SK-N-SH (cell line): ENCODE measurements around the gene CELF4. TPM values are rescaled to one million over a fixed set of nuclear protein-coding genes. Genes with fewer than 3 reads are reported as not detected.

Experiments
- CTCF ChIA-PET: fragments of 300-600, 350-600 bp; formaldehyde crosslinking; extraction: SDS; loops from one replicate; lab custom pipeline; 2021; lab: Yijun Ruan, JAX
- POLR2A ChIA-PET: fragments of 350-600 bp; sonication (Branson Sonifier 250); formaldehyde crosslinking; extraction: SDS; loops from one replicate; lab custom pipeline; 2020; ENCODE audit warnings: antibody characterized with exemption, inconsistent platforms; lab: Yijun Ruan, JAX
- DNase-seq: peaks from one replicate; pipeline ENCODE4 v3.0.0; 2012
- H2AFZ ChIP-seq: fragments of 200-600 bp; sonication (generic); 2 replicates; pipeline ENCODE4 v1.8.1; 2016; ENCODE audit warnings: antibody characterized with exemption, mild to moderate bottlenecking, low read depth
- H3F3A ChIP-seq: fragments of 200-600 bp; sonication (generic); replicated peaks from 2 replicates; pipeline ENCODE3; 2016; ENCODE audit warnings: antibody characterized with exemption, mild to moderate bottlenecking; ENCODE audit not compliant: insufficient read depth
- H3K27ac ChIP-seq, 2 experiments: fragments of 200-500 bp in 1 of 2; fragments of 200-600 bp in 1 of 2; sonication (Bioruptor generic) in 1 of 2; sonication (generic), shearing (Covaris generic) in 1 of 2; 2 replicates each; pipeline versions ENCODE4 v1.5.1 to v1.6.1; 2014 to 2016; ENCODE audit warnings: low read depth in 2 of 2, inconsistent platforms in 1 of 2, low read length in 1 of 2, mild to moderate bottlenecking in 1 of 2, mixed read lengths in 1 of 2
- H3K27me3 ChIP-seq: fragments of 200-600 bp; sonication (generic), shearing (Covaris generic); 2 replicates; pipeline ENCODE4 v1.6.1; 2016; ENCODE audit warnings: mixed run types; ENCODE audit not compliant: insufficient read depth
- H3K36me3 ChIP-seq, 2 experiments: fragments of 200-500 bp in 1 of 2; fragments of 200-600 bp in 1 of 2; sonication (Bioruptor generic) in 1 of 2; sonication (generic) in 1 of 2; replicated peaks in 1 of 2; 2 replicates each; pipeline versions ENCODE3 to v1.5.1; 2014 to 2016; ENCODE audit warnings: low read length in 1 of 2, mild to moderate bottlenecking in 1 of 2; ENCODE audit not compliant: insufficient read depth in 2 of 2, control insufficient read depth in 1 of 2
- H3K4me1 ChIP-seq, 2 experiments: fragments of 200-500 bp in 1 of 2; fragments of 200-600 bp in 1 of 2; sonication (Bioruptor generic) in 1 of 2; sonication (generic), shearing (Covaris generic) in 1 of 2; 2 replicates each; pipeline versions ENCODE4 v1.5.1 to v1.6.1; 2014 to 2016; ENCODE audit warnings: low read depth in 1 of 2, low read length in 1 of 2, mixed run types in 1 of 2; ENCODE audit not compliant: insufficient read depth in 2 of 2, control insufficient read depth in 1 of 2
- H3K4me2 ChIP-seq: fragments of 200-600 bp; sonication (generic), shearing (Covaris generic); 2 replicates; pipeline ENCODE4 v1.6.1; 2017; ENCODE audit warnings: mixed run types
- H3K4me3 ChIP-seq, 2 experiments: fragments of 200-500 bp in 1 of 2; fragments of 200-600 bp in 1 of 2; sonication (Bioruptor generic) in 1 of 2; sonication (generic), shearing (Covaris generic) in 1 of 2; 2 replicates each; pipeline versions ENCODE4 v1.5.1 to v1.8.1; 2014 to 2016; ENCODE audit warnings: low read depth in 2 of 2, inconsistent platforms in 1 of 2, low read length in 1 of 2, mild to moderate bottlenecking in 1 of 2, mixed read lengths in 1 of 2, moderate library complexity in 1 of 2
- H3K79me2 ChIP-seq: fragments of 200-600 bp; sonication (generic); 2 replicates; pipeline ENCODE4 v1.8.1; 2017; ENCODE audit warnings: mild to moderate bottlenecking; ENCODE audit not compliant: insufficient read depth
- H3K9ac ChIP-seq: fragments of 200-600 bp; sonication (generic); 2 replicates; pipeline ENCODE4 v1.6.1; 2017; ENCODE audit warnings: mixed run types
- H3K9me2 ChIP-seq: fragments of 200-600 bp; sonication (generic); 2 replicates; pipeline ENCODE4 v1.6.1; 2017; ENCODE audit warnings: mixed run types
- H3K9me3 ChIP-seq: fragments of 200-600 bp; sonication (generic); 2 replicates; pipeline ENCODE4 v1.6.1; 2017; ENCODE audit warnings: mixed run types, mild to moderate bottlenecking, moderate library complexity
- H4K20me1 ChIP-seq: fragments of 200-600 bp; sonication (generic); 2 replicates; pipeline ENCODE4 v1.6.1; 2017; ENCODE audit warnings: mild to moderate bottlenecking, mixed run types; ENCODE audit not compliant: insufficient read depth
- JUND ChIP-seq: IDR thresholded peaks from 2 replicates; pipeline ENCODE4 v1.4.0; 2012
- MAX ChIP-seq: IDR thresholded peaks from 2 replicates; pipeline ENCODE4 v1.4.0; 2012; ENCODE audit warnings: low read depth
- MXI1 ChIP-seq: IDR thresholded peaks from 2 replicates; pipeline ENCODE4 v1.6.1; 2012; ENCODE audit warnings: mild to moderate bottlenecking, low read depth, low read length, improper control_type of control experiment
- RAD21 ChIP-seq: IDR thresholded peaks from 2 replicates; pipeline ENCODE4 v1.6.1; 2012; ENCODE audit warnings: mild to moderate bottlenecking, low read length
- RCOR1 ChIP-seq: fragments of 150-350 bp; IDR thresholded peaks from 2 replicates; pipeline ENCODE4 v1.6.1; 2017; ENCODE audit warnings: antibody characterized with exemption, low read length
- SMC3 ChIP-seq: IDR thresholded peaks from 2 replicates; pipeline ENCODE4 v1.6.1; 2012; ENCODE audit warnings: low read depth, low read length, improper control_type of control experiment
- USF1 ChIP-seq: IDR thresholded peaks from 2 replicates; pipeline ENCODE4 v1.4.0; 2012; ENCODE audit warnings: low read depth, borderline replicate concordance
- WGBS: methylation state at CpG from one replicate; pipeline ENCODE4 v1.1.6; 2017; ENCODE audit warnings: low lambda C conversion rate; 5-methylcytosine and 5-hydroxymethylcytosine counted together
- polyA plus RNA-seq, 3 experiments: library from polyadenylated mRNA; depleted of rRNA; stranded (reverse); fragments of >200 nt; gene quantifications; 2 replicates each; pipeline ENCODE4 v1.2.3, GENCODE V29; 2012
- TF ChIP-seq, protein P1 (sequence below): fragments of 200-600 bp; sonication (generic); IDR thresholded peaks from 2 replicates; pipeline ENCODE4 v1.6.1; 2017; ENCODE audit warnings: antibody characterized with exemption, mild to moderate bottlenecking, moderate library complexity
- TF ChIP-seq, protein P2 (sequence below): fragments of 150-350 bp; IDR thresholded peaks from 2 replicates; pipeline ENCODE4 v1.6.1; 2016; ENCODE audit warnings: mild to moderate bottlenecking, low read depth, low read length
- TF ChIP-seq, protein P3 (sequence below): IDR thresholded peaks from 2 replicates; pipeline ENCODE4 v1.4.0; 2012; ENCODE audit warnings: low read depth, borderline replicate concordance

CELF4 gene
- polyA plus RNA-seq, 1 of the 3 experiments (the other 2 are of a cell fraction), result 0.26 TPM

GRCh38 chr18:37582261-37582660, 16.7 kb upstream of the CELF4 start:
- Histone ChIP-seq H3K36me3 (no peaks in the 10 kb centered on the region), H3F3A (no peaks in the 10 kb centered on the region), H3K9me2 (no peaks in the 10 kb centered on the region), H3K79me2 (no peaks in the 10 kb centered on the region), H3K9ac (no peak overlapping the region), H3K9me3 (no peaks in the 10 kb centered on the region), H3K27ac (no peak overlapping the region), H3K4me1 (peaks cover 0 to 6% of the 10 kb centered on the region in 2 experiments; a peak in 1 of 4 replicates), H2AFZ (no peak overlapping the region), H3K27me3 (no peaks in the 10 kb centered on the region), H3K4me3 (no peak overlapping the region), H3K4me2 (no peak overlapping the region), H4K20me1 (no peaks in the 10 kb centered on the region)
- 12% methylated on average over 2 of the region's 2 CpGs for WGBS
- TF ChIP-seq JUND, result no peak
- no peak for DNase-seq
- CTCF ChIA-PET, result no interaction called here
- POLR2A ChIA-PET, result no interaction called here

- Histone ChIP-seq H3K27me3 (no peaks in the 10 kb centered on the region), H3K4me2 (no peak overlapping the region), H3K27ac (no peak overlapping the region), H4K20me1 (no peaks in the 10 kb centered on the region), H3F3A (no peaks in the 10 kb centered on the region), H3K79me2 (no peaks in the 10 kb centered on the region), H3K4me1 (peaks cover 0 to 21% of the 10 kb centered on the region in 2 experiments; a peak in 1 of 4 replicates), H3K9ac (no peak overlapping the region)
- POLR2A ChIA-PET, result no interaction called here
- TF ChIP-seq RAD21, result peak; percentile 60
- peak; percentile 7; the same call in 1 of the 2 replicates for TF ChIP-seq SMC3
- no peak for TF ChIP-seq MAX
- TF ChIP-seq MXI1, result peak; percentile 98
- TF ChIP-seq, protein P1, sequence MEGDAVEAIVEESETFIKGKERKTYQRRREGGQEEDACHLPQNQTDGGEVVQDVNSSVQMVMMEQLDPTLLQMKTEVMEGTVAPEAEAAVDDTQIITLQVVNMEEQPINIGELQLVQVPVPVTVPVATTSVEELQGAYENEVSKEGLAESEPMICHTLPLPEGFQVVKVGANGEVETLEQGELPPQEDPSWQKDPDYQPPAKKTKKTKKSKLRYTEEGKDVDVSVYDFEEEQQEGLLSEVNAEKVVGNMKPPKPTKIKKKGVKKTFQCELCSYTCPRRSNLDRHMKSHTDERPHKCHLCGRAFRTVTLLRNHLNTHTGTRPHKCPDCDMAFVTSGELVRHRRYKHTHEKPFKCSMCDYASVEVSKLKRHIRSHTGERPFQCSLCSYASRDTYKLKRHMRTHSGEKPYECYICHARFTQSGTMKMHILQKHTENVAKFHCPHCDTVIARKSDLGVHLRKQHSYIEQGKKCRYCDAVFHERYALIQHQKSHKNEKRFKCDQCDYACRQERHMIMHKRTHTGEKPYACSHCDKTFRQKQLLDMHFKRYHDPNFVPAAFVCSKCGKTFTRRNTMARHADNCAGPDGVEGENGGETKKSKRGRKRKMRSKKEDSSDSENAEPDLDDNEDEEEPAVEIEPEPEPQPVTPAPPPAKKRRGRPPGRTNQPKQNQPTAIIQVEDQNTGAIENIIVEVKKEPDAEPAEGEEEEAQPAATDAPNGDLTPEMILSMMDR, result peak; percentile 54
- TF ChIP-seq, all 33 proteins: peak for 4
- WGBS, result 4% methylated on average over 14 of the region's 14 CpGs
- Histone ChIP-seq H3K9me3 (no peaks in the 10 kb centered on the region), H3K9me2 (no peaks in the 10 kb centered on the region), H3K4me3 (no peak overlapping the region), H2AFZ (no peak overlapping the region), H3K36me3 (no peaks in the 10 kb centered on the region)
- CTCF ChIA-PET, result interaction anchor here (0.7 to 3.6 kb wide), 14 partner anchors 8 to 199 kb away, joined by 3 to 15 read pairs (median 4); no protein-coding TSS in a partner anchor
- peak; percentile 72 for DNase-seq
These were observed 13.4 kb upstream of the CELF4 start for GRCh38 chr18:37578886-37579513.

GRCh38 chr18:37578182-37578678, 12.6 kb upstream of the CELF4 start:
- ChIA-PET POLR2A (no interaction called here), CTCF (interaction anchor here (0.9 to 3.6 kb wide), 10 partner anchors 10 to 200 kb away, joined by 3 to 15 read pairs (median 4); no protein-coding TSS in a partner anchor)
- Histone ChIP-seq H3K9ac (no peak overlapping the region), H3K4me3 (no peak overlapping the region), H3K9me2 (no peaks in the 10 kb centered on the region), H3F3A (no peaks in the 10 kb centered on the region), H3K79me2 (no peaks in the 10 kb centered on the region), H2AFZ (no peak overlapping the region), H3K4me1 (peaks cover 0 to 21% of the 10 kb centered on the region in 2 experiments; a peak in 1 of 4 replicates), H3K36me3 (no peaks in the 10 kb centered on the region), H4K20me1 (no peaks in the 10 kb centered on the region), H3K27ac (no peak overlapping the region), H3K4me2 (no peak overlapping the region), H3K9me3 (no peaks in the 10 kb centered on the region), H3K27me3 (no peaks in the 10 kb centered on the region)
- 42% methylated on average over 6 of the region's 6 CpGs for WGBS
- DNase-seq, result no peak
- TF ChIP-seq SMC3 (no peak), RCOR1 (no peak), USF1 (no peak), RAD21 (no peak)
- TF ChIP-seq, protein P2, sequence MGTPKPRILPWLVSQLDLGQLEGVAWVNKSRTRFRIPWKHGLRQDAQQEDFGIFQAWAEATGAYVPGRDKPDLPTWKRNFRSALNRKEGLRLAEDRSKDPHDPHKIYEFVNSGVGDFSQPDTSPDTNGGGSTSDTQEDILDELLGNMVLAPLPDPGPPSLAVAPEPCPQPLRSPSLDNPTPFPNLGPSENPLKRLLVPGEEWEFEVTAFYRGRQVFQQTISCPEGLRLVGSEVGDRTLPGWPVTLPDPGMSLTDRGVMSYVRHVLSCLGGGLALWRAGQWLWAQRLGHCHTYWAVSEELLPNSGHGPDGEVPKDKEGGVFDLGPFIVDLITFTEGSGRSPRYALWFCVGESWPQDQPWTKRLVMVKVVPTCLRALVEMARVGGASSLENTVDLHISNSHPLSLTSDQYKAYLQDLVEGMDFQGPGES, result no peak
- TF ChIP-seq, protein P3, sequence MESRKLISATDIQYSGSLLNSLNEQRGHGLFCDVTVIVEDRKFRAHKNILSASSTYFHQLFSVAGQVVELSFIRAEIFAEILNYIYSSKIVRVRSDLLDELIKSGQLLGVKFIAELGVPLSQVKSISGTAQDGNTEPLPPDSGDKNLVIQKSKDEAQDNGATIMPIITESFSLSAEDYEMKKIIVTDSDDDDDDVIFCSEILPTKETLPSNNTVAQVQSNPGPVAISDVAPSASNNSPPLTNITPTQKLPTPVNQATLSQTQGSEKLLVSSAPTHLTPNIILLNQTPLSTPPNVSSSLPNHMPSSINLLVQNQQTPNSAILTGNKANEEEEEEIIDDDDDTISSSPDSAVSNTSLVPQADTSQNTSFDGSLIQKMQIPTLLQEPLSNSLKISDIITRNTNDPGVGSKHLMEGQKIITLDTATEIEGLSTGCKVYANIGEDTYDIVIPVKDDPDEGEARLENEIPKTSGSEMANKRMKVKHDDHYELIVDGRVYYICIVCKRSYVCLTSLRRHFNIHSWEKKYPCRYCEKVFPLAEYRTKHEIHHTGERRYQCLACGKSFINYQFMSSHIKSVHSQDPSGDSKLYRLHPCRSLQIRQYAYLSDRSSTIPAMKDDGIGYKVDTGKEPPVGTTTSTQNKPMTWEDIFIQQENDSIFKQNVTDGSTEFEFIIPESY, result no peak
